Omental fat pad (tissue), 4 donors: Measurements from ENCODE around the gene ROBO4. TPM values are rescaled to one million over a fixed set of nuclear protein-coding genes. Genes with fewer than 3 reads are reported as not detected.

Experiments used
- ATAC-seq: fragments of 150-250 bp; one replicate; pipeline ENCODE4 v1.9.1; 2016; ENCODE audit warnings: mild to moderate bottlenecking, moderate library complexity; ENCODE audit not compliant: low FRiP score
- DNase-seq: peaks from one replicate; pipeline ENCODE4 v3.0.0-alpha.2; 2019; ENCODE audit warnings: low spot score
- total RNA-seq, 4 donors: library from RNA; depleted of rRNA; stranded (reverse); fragments of >200 nt; gene quantifications; one replicate each; pipeline ENCODE4 v1.1.0, GENCODE V29; 2016
- TF ChIP-seq, protein P1 (sequence below), 3 donors: fragments of 450-650 bp; IDR thresholded peaks; one replicate each; pipeline ENCODE4 v1.5.1; 2016 to 2017; ENCODE audit warnings: antibody characterized with exemption in 3 of 3, mild to moderate bottlenecking in 3 of 3, moderate library complexity in 2 of 3

Gene ROBO4
- total RNA-seq, 4 donors from 2014 or later = 31.7 to 152 (median 75.2) TPM

DNA sequence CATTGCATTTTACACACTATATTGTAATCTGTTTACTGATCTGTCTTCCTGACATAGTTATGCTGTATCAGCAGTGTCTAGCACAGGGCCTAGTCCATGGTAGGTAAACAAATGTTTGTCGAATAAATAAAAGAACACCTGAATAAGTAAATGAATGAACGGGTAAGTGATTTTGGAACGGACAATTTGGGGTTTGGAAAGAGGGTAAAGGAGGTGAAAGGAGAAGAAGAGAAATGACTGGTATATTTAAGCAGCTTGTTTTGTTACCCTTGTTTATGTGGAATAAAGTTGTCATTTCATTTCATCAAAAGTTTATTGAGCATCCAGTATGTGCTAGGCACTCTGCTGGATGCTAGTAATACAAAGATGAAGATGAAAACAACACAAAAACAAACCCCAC lies 21.3 kb upstream of the ROBO4 start, which contains the start of gene HEPN1:
HEPN1 (plus strand) TSS at position 301 of the 400 bp plus-strand sequence.
- DNase-seq = no peak
- TF ChIP-seq, protein P1, sequence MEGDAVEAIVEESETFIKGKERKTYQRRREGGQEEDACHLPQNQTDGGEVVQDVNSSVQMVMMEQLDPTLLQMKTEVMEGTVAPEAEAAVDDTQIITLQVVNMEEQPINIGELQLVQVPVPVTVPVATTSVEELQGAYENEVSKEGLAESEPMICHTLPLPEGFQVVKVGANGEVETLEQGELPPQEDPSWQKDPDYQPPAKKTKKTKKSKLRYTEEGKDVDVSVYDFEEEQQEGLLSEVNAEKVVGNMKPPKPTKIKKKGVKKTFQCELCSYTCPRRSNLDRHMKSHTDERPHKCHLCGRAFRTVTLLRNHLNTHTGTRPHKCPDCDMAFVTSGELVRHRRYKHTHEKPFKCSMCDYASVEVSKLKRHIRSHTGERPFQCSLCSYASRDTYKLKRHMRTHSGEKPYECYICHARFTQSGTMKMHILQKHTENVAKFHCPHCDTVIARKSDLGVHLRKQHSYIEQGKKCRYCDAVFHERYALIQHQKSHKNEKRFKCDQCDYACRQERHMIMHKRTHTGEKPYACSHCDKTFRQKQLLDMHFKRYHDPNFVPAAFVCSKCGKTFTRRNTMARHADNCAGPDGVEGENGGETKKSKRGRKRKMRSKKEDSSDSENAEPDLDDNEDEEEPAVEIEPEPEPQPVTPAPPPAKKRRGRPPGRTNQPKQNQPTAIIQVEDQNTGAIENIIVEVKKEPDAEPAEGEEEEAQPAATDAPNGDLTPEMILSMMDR (IDR thresholded peaks at IDR 0.05) = no peak
- no peak for ATAC-seq

DNA sequence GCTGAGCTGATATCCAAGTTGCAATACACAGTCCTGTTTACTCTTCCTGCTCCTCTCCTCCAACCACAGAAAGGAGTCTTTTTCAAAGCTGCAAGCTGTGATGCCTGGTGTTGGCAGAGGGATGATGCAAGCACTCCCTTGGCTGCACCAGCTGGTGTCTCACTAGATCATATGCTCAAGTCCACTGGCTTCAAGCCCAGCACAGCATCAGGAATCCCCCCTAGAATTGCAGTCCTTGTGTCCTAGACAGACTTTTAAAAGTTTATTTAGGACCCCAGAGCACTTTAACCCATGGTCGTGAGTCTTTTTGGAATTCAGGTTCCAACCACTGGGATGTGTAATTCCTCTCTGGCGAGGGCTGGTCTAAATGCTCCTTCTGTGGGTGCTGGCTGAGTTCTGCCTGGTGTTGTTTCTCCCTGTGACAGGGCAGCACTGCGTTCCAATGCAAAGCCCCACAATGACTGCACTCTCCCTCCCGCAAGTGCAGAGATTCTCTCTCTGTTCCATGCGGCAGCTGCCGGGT lies 19.5 kb upstream of the ROBO4 start:
- ATAC-seq (no peak), DNase-seq (no peak)
- TF ChIP-seq, protein P1 (IDR thresholded peaks at IDR 0.05) = no peak

- DNase-seq = no peak
- TF ChIP-seq, protein P1 (IDR thresholded peaks at IDR 0.05) = no peak
Measured at GRCh38 chr11:124916370-124916710, 18.7 kb upstream of the ROBO4 start.

GRCh38 chr11:124915541-124916369 lies 18.1 kb upstream of the ROBO4 start:
- TF ChIP-seq, protein P1 (IDR thresholded peaks at IDR 0.05) = no peak
- ATAC-seq (no peak), DNase-seq (no peak)

More at GRCh38 chr11:124916370-124916710, 18.7 kb upstream of the ROBO4 start:
- ATAC-seq = no peak

- no peak for ATAC-seq
- TF ChIP-seq, protein P1 (IDR thresholded peaks at IDR 0.05) = no peak
- DNase-seq = no peak
Measured at GRCh38 chr11:124902616-124903015, 5.0 kb upstream of the ROBO4 start.

DNA sequence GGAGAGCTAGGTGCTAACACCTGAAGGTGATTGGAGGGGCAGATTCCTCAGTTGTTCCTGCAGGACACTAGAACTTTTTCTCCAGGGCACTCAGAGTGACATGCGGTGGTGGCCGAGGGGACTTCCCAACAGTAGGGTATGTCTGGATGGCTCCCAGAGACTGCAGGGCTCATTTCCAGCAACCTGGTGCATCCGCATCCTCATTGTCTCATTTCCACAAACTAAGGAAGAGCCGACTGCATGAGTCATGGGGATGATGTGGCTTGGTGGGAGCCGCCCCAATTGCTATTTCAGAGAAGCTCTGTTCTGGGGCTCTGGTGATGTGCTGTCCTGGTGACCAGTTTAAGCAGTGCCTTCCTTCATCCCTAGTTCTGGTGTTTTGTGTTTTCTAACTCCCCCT lies 2.8 kb upstream of the ROBO4 start:
- DNase-seq = no peak
- ATAC-seq = peak; percentile 58
- TF ChIP-seq, protein P1 (IDR thresholded peaks at IDR 0.05) = no peak
